Germinal center (tissue), 1 donor: Measurements from ENCODE around the gene KRTAP29-1.

Experiments used
- DNase-seq: peaks from one replicate; pipeline ENCODE4 v3.0.0; 2012; ENCODE audit warnings: mixed read lengths, low spot score

The KRTAP29-1 gene

DNA sequence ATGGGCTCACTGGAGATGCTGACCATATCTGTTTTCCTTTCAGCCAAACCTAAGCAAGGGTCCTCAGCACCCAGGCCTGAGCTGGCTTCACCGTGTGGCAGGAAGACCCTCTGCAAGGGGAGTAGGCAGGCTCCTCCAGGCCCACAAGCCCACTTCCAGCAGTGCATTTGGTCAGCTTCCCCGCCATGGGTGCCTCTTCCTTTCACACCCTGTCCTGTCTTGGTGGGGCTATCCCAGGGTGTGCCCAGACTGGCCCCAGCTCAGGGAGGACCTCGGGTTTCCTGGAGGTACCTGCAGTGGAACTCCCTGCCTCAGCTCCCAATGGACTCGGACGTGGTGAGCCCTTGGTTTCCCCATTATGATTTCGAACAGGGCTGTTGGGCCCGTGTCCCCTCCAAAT, 25.6 kb upstream of the KRTAP29-1 start:
- DNase-seq, result no peak

DNA sequence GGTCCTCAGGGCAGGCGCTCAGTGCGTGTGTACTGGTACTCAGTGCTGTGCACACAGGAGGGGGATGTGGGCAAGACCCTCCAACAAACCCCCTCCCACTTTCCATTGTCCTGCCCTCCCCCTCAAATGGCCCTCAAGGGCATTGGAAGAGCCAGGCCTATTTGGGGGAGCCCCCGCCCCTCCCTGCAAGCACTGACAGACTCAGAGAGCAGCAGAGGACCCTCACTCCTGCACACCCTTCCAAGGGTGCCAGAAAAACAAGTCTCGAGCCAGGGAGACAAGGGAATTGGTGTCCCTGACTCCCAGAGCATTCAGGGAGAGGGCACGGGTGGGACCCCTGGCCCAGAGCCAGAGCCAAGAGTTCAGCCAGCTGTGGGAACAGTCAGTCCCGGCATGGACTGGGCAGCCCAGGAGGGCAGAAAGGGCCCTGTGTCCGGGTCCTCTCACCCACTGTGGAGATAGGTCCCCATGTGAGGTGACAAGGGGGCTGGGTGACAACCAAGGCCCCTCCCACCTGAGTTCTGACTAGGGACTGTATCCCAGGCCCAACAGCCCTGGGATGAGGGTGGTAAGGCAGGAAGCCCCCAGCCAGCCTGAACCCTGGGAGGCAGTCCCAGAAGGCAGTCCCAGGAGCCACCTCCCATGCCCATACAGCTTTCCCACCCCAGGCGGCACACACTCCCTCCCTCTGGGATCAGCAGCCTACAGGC, 24.9 kb upstream of the KRTAP29-1 start:
- DNase-seq, result no peak

DNA sequence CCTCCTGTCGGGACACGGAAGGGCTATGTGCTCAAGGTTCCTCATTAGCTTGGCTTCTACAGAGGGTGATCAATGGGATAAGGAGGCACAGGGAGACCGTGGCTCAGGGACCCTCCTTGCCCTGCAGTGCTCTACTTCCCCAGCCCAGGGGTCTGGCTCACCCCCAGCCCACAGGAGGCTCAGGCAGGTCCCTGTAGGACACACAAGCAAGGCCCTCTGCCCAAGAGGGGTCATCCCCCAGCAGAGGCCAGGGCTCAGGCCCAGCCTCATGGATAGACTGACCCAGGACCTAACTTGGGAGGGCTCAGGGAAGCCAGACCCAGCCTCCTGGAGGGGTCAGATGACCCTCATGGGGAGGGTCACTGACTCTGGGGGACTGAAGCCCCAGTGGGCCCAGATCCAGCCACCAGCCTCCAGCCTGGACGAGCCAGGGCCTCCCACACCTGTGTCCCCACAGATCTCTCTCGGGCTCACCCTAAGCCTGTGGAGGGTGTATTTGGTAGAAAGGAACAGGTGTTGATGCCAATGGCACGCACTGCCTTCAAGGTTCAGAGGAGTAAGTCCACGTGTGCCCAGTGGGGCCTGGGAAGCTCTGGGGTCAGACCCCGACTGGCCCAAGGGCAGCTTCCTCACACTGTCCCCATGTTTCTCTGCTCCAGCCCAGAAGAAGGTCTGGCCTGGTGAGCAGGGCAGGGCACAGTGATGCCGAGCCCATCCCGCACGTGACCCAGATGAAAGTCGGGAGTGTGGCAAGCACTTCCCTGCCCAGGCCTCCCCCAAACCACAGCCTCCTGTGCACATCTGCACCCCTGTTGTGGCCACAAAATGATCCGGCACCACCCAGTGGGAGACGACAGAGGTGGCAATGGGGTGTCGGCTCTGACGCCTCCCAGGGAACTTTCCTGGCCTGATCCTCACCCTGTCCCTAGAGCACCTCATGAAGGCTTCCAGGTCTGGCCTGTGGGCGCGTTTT, 23.8 kb upstream of the KRTAP29-1 start:
- no peak for DNase-seq

DNA sequence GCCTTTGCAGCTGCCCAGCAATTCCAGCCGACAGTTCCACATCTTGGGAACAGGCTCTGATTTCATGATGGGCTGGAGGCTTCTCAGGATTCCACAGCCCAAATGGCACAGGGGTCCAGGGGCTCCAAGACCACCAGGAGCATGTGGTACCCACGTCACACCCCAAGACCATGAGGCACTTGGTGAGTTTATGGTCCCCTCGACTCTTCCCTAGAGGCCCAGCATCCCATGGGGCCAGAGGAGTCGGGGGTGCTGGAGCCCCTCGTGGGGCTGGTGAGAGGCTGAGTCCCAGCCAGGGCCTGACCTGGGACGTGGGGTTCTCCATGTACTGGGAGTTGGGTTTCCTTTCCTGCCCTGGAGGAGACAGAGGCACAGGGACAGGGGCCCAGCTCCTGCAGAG, 23.0 kb upstream of the KRTAP29-1 start:
- DNase-seq, result no peak

DNA sequence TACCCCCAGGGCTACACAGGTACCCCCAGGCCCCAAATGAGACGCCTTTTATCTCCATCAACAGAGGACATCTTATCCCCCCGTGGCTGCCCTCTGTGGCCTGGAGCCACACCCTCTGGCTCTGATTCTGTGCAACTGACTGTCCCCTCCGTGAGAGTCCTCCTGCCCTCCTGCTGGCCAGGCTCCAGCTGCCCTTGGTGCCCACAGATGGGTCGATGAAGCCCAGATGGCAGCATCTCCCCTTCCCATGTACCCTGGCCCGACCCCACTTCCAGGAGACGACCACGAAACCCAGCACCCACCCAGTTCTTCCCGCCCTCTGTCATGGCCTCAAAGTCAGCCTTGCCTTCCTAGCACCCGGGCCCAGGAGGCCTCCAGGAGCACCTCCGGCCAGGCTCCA, 22.5 kb upstream of the KRTAP29-1 start:
- no peak for DNase-seq

DNA sequence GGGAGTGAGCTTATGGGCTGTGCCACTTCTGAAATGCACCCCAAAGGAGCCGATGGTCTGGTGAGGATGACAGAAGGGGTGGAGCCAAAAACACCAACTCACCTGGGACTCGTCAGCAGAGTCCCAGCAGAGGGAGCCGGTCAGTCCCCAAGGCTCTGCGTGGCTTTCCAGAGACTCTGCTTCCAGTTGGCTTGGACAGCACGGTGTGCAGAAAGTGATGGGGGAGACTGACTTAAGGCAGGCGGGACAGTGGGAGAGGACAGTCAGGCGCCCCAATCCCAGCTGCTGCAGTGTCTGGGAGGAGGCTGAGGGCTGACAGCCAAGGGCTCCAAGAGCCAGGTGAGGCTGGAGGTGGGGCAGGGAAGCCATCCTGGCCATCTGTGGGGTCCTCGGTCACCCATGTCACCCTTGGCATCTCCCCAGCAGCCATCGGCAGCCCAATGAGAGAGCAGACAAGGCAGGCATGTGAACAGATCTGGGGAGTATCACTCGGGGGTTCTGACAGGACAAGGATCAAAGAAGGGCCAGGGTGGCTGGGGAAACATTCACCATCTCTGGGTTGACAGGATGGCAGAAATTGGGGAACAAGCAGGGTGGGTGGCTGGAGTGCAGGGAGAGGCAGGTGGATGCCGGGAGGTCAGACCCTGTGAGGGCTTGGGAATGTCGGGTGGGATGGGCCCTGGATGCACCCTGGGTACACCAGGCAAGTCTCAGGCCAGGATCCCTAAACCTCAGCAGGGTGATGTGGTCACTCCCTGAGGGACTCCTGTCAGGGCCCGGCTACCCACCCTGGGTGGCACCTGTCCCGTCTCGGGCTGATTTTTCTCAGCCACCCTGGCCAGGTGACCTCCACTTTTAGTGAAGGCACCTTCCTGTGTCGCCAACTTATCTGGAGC, 21.8 kb upstream of the KRTAP29-1 start:
- no peak for DNase-seq

DNA sequence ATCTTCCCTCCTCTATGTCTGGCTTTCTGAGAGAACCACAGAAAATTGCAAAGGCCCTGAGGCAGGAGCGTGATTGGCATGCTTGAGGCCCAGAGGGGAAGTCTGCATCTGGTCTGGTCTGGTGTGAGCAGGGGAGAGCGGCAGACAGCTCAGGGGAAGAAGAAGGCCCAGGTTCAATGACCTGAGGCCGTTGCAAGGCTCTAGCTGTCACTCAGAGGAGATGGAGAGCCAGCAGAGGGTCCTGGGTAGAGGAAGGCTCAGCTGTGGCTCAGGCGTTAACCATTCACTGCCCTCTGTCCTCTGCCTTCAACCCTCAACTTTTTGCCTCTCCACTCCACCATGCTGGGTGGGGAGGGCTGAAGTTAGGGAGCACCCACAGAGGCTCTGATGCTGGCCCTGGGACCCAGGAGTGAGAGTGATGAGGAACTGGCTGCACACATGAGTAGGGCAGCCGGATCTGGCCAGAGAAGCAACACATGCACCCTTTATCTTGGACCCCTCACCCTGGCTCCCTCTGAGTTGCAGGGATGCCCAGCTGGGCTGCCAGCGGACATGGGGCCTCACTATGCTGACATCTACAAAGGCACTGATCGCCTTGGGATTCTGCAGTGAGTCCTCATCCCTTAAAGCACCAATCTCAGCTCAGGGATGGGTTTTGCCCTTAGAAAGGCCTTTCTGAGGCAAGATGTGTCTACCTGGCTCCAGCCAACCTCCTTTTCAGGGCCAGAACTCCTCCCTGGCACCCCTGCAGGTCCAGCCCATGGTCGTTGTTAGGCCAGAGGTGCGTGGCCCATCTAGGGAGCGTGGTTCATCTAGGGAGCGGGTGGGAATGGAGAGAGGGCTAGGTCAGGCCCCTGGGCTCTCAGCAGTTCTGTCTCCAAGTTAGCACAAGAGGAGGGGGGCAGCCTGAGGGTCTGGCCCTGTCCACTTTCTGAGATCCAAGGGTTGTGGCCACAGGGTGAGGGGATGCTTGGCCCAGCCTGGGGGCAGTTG, 20.5 kb upstream of the KRTAP29-1 start:
- DNase-seq, result no peak

DNA sequence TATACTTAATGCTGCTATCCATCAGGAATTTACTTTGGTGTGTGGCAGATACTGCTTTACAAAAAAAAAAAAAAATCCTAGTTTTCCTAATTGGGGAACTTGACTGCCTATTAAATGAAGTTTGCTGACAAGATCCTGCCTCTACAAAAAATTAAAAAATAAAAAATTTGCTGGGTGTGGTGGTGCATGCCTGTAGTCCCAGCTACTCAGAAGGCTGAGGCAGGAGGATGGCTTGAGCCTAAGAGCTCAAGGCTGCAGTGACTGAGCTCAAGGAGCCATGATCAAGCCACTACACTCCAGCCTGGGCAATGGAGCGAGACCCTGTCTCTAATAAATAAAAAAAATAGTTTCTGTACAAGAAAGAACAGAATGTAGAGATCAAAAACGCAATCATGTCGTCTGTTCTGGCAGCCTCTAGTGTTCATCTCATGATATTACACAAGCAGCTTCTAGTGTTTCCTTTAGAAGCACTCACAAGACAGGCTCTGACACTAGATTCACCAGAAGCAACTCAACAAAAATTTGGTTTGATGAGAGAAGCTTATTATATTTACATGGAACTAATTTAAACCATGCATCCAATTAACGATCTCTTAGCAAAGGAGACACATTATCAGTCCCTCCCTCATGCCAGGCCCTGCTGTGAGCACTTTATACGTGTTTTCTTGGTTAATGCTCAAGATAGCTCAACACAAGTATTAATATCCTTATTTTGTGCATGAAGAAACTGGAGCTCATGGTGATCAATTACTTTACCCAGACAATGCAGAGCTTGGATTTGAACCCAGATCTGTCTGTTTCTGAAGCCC, 19.6 kb upstream of the KRTAP29-1 start:
- DNase-seq, result peak; percentile 51

DNA sequence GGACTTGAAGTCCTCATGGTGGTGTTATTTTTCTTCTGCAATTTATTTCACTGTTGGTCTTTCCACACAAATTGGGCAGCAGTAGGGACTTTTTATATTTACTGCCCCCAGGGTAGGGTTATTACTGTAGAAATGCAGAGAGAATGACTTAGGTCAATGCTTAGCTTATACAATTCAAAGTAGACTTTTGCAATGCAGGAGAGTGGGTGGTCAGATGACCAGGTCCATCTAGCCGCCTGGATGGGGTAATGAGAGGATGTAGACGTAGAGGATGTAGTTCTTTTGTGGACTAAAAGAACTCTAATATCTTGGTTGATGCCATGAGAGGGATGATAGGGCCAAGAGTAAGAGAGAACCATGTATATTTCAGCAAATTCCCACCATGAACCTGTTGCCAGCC, 15.6 kb upstream of the KRTAP29-1 start:
- no peak for DNase-seq

DNA sequence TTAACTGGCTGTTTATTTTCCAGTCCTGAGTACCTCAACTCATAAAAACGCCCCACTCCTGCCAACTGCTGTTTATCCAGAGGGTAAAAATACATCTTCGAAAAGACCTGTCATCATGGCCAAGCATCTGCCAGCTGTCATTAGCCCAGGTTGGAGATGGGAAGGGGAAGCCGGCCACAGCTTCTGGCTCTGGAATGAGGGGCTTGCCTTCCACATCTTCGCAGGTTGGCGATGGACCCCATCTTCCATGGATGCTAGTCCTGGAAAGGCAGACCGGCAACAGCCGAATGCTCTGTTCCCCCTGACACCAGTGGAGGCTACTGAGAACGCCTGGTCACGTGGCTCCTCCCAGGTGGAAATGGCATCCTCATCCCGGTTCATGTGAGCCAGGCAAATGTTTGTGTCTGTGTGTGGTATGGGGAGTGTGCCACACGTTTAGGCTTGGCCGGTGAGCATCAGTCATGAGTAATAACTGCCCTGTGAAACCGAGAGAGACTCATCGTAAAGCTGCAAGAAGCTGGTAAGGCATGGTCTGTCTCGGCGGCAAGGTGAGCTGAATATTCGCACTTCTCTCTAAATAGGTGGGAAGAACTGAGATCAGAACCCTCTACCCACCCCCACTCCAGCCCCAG, 13.3 kb upstream of the KRTAP29-1 start:
- no peak for DNase-seq

DNA sequence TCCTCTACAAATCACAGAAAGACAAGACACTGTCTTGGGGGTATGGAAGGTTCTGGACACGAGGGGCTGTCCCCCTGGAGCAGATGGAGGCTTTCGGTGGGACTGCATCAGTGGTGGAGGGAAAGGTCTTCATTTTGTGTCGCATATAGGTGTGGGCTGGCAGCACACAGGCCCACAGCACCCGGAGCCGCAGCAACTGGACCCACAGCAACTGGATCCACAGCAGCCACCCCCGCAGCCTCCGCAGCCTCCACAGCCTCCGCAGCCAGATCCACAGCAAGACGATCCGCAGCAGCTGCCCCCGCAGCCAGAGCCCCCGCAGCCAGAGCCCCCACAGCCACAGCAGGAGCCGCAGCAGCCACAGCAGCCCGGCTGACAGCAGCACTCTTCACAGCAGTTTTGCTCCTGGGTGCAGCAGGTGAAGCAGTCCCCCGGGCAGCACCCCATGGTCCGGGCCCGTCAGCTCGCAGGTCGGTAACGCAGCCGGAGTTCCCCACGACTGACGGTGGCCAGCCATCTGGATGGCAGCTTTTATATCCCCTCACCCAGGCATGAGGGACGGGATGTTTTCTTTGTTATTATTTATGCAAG, 12.6 kb upstream of the KRTAP29-1 start, which contains the start of gene KRTAP17-1:
KRTAP17-1 (minus strand) TSS at position 507 of the 591 bp plus-strand sequence; CDS start at position 447, 60 bp downstream.
- DNase-seq, result no peak

DNA sequence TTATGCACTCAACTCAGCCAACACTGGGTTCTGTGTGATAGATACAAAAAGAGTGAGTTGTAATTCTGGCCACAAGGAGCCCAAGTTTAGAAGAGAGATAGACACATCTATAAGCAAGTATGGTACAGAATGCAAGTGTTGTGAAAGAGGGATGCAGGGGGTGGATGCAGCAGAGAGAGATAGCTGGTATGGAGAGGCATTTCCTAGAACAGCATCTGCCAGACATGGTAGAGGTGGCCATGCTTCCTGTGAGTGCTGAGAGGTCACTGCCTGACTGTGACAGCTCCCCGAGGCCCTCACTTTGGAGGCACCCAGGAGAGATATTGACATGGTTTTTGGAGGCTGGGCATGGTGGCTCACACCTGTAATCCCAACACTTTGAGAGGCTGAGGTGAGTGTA, 8.5 kb upstream of the KRTAP29-1 start:
- no peak for DNase-seq

DNA sequence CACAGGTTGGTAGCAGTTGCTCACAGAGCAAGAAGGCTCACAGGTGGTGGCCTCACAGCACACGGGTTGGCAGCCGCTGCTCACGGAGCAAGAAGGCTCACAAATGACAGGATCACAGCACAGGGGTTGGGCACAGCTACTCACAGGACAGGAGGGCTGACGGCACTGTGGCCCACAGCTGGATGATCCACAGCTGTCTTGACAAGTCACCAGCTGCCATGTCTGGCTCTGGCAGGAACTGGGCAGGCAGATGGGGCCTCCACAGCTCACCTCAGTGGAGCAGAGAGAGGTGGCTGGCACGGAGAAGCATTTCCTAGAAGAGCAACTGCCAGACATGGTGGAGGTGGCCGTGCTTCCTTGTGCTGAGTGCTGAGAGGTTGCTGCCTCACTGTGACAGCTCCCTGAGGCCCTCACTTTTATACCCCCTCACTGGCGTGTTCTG, 6.3 kb upstream of the KRTAP29-1 start, which contains the start of gene KRTAP16-1:
KRTAP16-1 (minus strand) TSS at position 392 of the 442 bp plus-strand sequence; CDS start at position 336, 56 bp downstream.
- no peak for DNase-seq

DNA sequence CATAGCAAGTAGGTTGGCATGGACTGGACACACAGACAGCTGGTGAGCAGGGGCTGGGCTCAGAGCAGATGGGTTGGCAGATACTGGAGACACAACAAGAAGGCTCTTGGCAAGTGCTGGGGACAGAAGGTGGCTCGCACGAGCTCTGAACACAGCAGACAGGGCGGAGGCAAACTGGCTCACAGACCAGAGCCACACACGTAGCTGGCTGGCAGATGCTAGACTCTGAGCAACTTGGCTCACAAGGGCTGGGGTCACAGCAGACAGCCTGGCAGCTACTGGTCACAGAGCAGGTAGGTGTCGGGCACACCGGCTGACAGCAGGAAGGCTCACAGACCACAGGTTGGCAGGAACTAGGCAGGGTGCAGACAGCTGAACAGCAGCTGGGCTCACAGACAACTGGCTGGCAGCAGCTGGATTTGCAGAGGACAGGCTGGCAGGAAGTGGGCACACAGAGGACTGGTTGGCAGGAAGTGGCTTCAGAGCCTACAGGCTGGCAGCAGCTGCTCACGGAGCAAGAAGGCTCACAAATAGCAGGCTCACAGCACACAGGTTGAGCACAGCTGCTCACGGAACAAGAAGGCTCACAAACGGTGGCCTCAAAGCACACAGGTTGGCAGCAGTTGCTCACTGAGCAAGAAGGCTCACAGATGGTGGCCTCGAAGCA, 5.7 kb upstream of the KRTAP29-1 start:
- DNase-seq, result peak; percentile 81

DNA sequence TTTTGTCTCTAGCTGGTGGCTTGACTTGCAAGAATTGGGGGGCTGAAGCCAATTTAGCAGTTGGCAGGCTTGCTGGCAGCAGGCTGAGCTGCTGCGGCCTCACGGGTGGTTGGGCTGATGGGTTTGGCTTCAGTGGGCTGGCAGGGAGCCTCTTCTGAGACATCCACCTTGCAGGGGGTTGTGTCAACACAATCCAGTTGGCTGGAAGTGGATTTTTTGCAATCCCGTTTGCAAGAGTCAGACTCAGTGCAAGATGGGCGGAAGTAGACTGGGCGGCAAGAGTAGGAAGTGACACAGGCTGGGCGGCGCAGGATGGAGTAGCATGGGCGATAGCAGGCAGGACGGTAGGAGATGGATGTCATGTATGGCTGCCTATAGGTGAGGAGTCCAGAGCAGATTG, 5.0 kb upstream of the KRTAP29-1 start:
- DNase-seq, result no peak

DNA sequence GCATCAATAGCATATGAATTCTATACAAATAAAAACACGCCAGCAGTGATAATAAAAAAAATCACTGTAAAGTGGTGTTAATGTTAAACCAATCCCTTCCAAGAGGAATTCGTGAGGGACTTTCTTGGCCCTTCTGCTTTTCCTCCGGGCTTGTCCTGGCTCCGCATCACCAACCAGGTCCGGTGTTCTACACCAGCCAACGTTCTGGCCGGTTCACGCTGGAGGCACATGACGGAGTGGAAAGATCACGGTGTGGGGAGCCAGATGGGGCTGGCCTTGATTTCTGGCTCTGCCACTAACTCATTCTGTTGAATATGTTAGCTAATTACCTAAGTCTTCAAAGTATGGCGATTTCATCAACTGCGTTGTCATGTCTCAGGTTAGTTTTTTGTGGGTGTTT, 1.4 kb upstream of the KRTAP29-1 start:
- no peak for DNase-seq

DNA sequence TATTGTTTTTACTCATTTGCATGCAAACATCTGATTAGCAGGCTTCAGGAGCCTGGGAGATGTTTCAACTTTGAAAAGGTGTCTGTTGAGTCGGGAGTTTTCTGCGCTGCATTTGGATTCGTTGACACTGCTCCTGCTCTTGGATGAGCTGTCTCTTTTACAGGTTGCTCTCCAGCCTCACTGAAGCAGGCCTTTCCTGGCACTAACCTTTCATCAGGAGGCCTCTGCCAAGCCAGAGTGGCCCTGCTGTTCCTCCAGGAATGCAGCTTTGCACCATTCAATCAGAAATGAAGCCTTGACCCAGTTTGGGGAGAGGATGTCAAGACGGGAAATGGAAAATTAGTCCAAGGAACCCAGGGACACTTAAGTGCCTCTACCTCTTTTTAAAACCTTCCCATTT, 330 bp upstream of the KRTAP29-1 start:
- DNase-seq, result no peak

DNA sequence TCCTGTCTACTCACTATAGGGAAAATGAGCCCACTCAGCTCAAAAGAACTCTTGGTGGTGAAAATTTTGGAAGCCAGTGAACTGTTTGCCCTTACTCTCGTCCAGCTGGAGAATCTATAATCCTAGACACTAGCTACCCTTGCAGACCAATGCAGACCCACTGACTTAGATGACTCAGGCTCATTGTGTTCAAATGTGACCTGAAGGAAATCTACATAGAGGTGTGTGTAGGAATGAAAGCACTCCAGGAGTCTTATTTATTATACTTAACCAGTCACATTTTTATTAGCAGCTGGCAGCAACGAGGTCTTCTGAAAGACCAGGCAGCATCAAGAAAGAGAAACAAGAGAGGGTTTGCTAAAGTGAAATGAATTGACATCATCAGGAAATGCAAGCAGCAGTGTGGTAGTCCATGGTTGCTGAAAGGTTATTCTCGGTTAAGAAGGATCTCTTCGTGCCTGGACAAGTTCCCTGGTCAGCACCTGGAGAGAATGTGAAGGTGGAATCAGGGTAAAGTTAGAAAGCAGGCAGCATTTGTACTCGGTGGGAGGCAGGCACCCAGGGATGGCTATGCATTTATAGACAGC, 1.4 kb downstream of the KRTAP29-1 start:
- no peak for DNase-seq
